Activated CD4-positive, alpha-beta T cell treated with anti-CD3 and anti-CD28 coated beads, Interleukin-2, amount 10 ng/mL, durations not matched to agents 7 days and 5 days (primary cell): ENCODE measurements around the gene MOCOS. TPM values are rescaled to one million over a fixed set of nuclear protein-coding genes. Genes with fewer than 3 reads are reported as not detected.
"Not testable (repeated sequence)": the region's sequence is repeated elsewhere in the genome, so short reads cannot be mapped to it uniquely, and the experiment has no call there.

Experiments
- CTCF ChIA-PET: fragments of 350-600 bp; sonication (Branson Sonifier 250); formaldehyde crosslinking; loops from one replicate; lab custom pipeline; 2021; ENCODE audit warnings: antibody characterized with exemption; lab: Charles Lee
- POLR2A ChIA-PET: fragments of 350-600 bp; sonication (Branson Sonifier 250); formaldehyde crosslinking; loops from one replicate; lab custom pipeline; 2021; ENCODE audit warnings: antibody characterized with exemption; lab: Charles Lee
- DNase-seq: peaks from one replicate; pipeline ENCODE4 v3.0.0-alpha.2; 2020
- H3K27ac Mint-ChIP-seq: one replicate; pipeline ENCODE4 v1.8.0; 2021; ENCODE audit warnings: mild to moderate bottlenecking, moderate library complexity, mixed read lengths
- H3K27me3 Mint-ChIP-seq: one replicate; pipeline ENCODE4 v1.8.0; 2021; ENCODE audit warnings: mixed read lengths
- H3K36me3 Mint-ChIP-seq: one replicate; pipeline ENCODE4 v1.8.0; 2021; ENCODE audit warnings: low read depth, mixed read lengths
- H3K4me1 Mint-ChIP-seq: one replicate; pipeline ENCODE4 v1.8.0; 2021; ENCODE audit warnings: mixed read lengths
- H3K4me3 Mint-ChIP-seq: one replicate; pipeline ENCODE4 v1.8.0; 2021; ENCODE audit warnings: mild to moderate bottlenecking, moderate library complexity, mixed read lengths
- H3K9me3 Mint-ChIP-seq: one replicate; pipeline ENCODE4 v1.8.0; 2021; ENCODE audit warnings: mixed read lengths
- total RNA-seq, 2 experiments: library from RNA; stranded (reverse); gene quantifications; one replicate each; pipeline ENCODE4 v1.2.3, GENCODE V29; 2021

Gene MOCOS
- total RNA-seq, 2 experiments from 2014 or later, result 0.05 to 0.17 TPM

GRCh38 chr18:36194600-36195315 is 7.5 kb downstream of the MOCOS start:
- Mint-ChIP-seq H3K27me3 (peaks cover 17% of the 10 kb centered on the region), H3K4me1 (no peaks in the 10 kb centered on the region), H3K9me3 (no peaks in the 10 kb centered on the region), H3K36me3 (no peaks in the 10 kb centered on the region), H3K27ac (no peak overlapping the region), H3K4me3 (no peak overlapping the region)
- no peak for DNase-seq
- ChIA-PET POLR2A (no interaction called here), CTCF (interaction anchor here (0.5 kb wide), 1 partner anchor 447 kb away, joined by 8 read pairs; no protein-coding TSS in a partner anchor)

GRCh38 chr18:36195427-36196122 is 8.3 kb downstream of the MOCOS start:
- DNase-seq, result no peak
- Mint-ChIP-seq H3K4me1 (no peaks in the 10 kb centered on the region), H3K27me3 (peaks cover 11% of the 10 kb centered on the region), H3K27ac (no peak overlapping the region), H3K36me3 (no peaks in the 10 kb centered on the region), H3K4me3 (no peak overlapping the region), H3K9me3 (no peaks in the 10 kb centered on the region)
- POLR2A ChIA-PET, result no interaction called here
- CTCF ChIA-PET, result interaction anchor here (1.3 kb wide), 1 partner anchor 15 kb away, joined by 4 read pairs; no protein-coding TSS in a partner anchor

- Mint-ChIP-seq H3K4me1 (no peaks in the 10 kb centered on the region), H3K9me3 (no peaks in the 10 kb centered on the region), H3K27me3 (peaks cover 9% of the 10 kb centered on the region), H3K4me3 (no peak overlapping the region), H3K27ac (no peak overlapping the region), H3K36me3 (no peaks in the 10 kb centered on the region)
- no peak for DNase-seq
- POLR2A ChIA-PET, result interaction anchor here (0.6 kb wide), 1 partner anchor 252 kb away, joined by 8 read pairs; no protein-coding TSS in a partner anchor
- CTCF ChIA-PET, result interaction anchor here (1.3 kb wide), 1 partner anchor 15 kb away, joined by 4 read pairs; no protein-coding TSS in a partner anchor
These were observed 9.1 kb downstream of the MOCOS start for GRCh38 chr18:36196238-36196995.

DNA sequence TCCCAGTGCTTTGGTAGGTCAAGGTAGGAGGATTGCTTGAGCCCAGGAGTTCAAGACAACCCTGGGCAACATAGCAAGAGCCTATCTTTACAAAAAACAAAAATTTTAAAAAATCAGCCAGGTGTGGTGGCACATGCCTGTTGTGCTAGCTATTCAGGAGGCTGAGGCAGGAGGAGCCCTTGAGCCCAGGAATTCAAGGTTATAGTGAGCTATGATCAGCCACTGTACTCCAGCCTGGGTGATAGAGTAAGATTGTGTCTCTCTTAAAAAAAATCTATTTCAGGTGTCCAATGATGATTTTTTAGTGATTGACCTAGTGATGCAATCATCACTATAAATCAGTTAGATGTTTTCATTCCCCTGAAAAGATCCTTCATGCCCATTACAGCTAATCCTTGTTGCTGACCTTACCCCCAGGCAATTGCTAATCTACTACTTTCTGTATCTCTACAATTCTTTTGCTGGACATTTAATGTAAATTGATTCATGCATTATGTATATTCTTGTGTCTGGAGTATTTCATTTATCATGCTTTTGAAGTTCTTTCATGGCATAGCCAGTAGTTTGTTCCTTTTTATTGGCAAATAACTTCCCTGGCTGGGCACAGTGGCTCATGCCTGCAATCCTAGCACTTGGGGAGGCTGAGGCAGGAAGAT is 10.3 kb downstream of the MOCOS start:
- Mint-ChIP-seq H3K27ac (no peak overlapping the region), H3K4me3 (no peak overlapping the region), H3K27me3 (peaks cover 5% of the 10 kb centered on the region), H3K9me3 (no peaks in the 10 kb centered on the region), H3K36me3 (no peaks in the 10 kb centered on the region), H3K4me1 (no peaks in the 10 kb centered on the region)
- ChIA-PET POLR2A (interaction anchor here (0.6 kb wide), 1 partner anchor 251 kb away, joined by 8 read pairs; no protein-coding TSS in a partner anchor), CTCF (interaction anchor here (1.2 kb wide), 1 partner anchor 12 kb away, joined by 3 read pairs; no protein-coding TSS in a partner anchor)
- DNase-seq, result no peak

GRCh38 chr18:36199691-36200295 is 12.5 kb downstream of the MOCOS start:
- CTCF ChIA-PET, result no interaction called here
- Mint-ChIP-seq H3K27ac (no peak overlapping the region), H3K9me3 (no peaks in the 10 kb centered on the region), H3K27me3 (peaks cover 5% of the 10 kb centered on the region), H3K4me1 (no peaks in the 10 kb centered on the region), H3K36me3 (no peaks in the 10 kb centered on the region), H3K4me3 (no peak overlapping the region)
- DNase-seq, result no peak
- POLR2A ChIA-PET, result no interaction called here

DNA sequence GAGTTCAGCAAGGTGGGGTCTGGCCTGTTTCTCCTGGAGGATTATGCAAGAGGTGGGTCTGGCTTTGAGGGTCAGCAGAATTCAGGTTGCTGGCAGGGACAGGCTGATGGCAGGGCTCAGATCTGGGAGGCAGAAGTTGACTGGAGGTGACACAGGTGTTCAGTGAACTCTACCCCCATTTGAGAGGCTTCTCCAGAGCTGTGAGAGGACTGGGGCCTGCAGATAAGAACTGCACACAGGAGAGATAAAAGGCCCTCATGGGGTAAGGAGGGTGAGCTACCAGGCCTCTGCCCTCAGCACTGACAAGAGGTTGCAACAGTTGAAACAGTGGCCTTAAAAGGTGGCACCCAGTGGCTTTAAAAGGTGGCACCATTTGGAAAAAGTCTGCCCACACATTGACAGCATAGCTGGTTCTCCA is 13.1 kb downstream of the MOCOS start:
- H3K27ac Mint-ChIP-seq, result no peak overlapping the region
- DNase-seq, result no peak
- H3K27me3 Mint-ChIP-seq, result peaks cover 5% of the 10 kb centered on the region
- POLR2A ChIA-PET, result no interaction called here
- no peaks in the 10 kb centered on the region for H3K4me1 Mint-ChIP-seq
- H3K4me3 Mint-ChIP-seq, result no peak overlapping the region
- CTCF ChIA-PET, result no interaction called here
- no peaks in the 10 kb centered on the region for H3K9me3 Mint-ChIP-seq
- no peaks in the 10 kb centered on the region for H3K36me3 Mint-ChIP-seq

DNA sequence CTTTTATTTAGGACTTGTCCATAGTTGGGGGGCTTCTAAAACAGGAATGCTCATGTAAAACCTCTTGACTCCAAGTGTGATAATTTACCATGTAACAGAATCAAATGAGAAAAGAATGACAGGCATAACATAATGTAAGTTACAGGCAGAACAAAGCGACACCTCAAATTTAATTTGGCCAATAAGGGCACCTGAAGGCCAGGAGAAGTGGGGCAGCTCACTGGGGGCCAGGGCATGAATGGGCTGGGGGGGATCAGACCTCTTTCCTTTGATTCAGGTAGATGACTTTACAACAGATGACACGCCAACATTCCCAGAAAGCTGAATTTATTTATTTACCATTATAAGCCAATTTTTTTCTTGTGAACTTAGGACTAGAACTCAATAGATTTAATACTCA is 14.5 kb downstream of the MOCOS start:
- Mint-ChIP-seq H3K27me3 (no peaks in the 10 kb centered on the region), H3K36me3 (no peaks in the 10 kb centered on the region), H3K4me3 (no peak overlapping the region), H3K4me1 (no peaks in the 10 kb centered on the region), H3K27ac (no peak overlapping the region), H3K9me3 (no peaks in the 10 kb centered on the region)
- DNase-seq, result no peak
- CTCF ChIA-PET, result interaction anchor here (1.0 kb wide), 1 partner anchor 27 kb away, joined by 6 read pairs; no protein-coding TSS in a partner anchor
- POLR2A ChIA-PET, result no interaction called here

DNA sequence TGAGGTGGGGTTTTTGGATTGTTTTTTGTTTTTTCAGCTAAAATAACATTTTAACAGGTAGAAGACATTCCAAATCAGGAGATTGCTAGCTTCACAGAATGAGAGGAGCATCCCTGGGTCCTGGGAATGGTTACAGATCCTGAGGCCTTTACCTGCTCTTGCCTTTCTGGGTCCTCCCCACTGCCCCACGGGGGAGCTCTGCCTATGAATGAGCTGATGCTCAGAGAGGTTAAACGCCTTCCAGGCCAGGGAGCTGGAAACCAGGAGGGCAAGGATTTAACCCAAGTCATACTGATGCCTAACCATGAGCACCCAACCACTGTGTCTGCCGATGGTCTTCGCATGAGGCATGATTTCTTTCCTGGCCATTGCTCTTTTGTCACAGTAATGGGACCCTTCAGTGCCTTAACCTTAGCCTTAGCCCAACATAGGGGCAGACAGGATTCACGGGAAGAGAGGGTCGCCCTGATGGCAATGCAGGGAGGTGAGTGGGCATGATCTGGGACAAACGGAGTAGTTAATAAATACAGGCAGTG is 16.1 kb downstream of the MOCOS start:
- CTCF ChIA-PET, result no interaction called here
- H3K4me3 Mint-ChIP-seq, result no peak overlapping the region
- peaks cover 4% of the 10 kb centered on the region for H3K27me3 Mint-ChIP-seq
- H3K36me3 Mint-ChIP-seq, result no peaks in the 10 kb centered on the region
- H3K27ac Mint-ChIP-seq, result no peak overlapping the region
- POLR2A ChIA-PET, result no interaction called here
- no peaks in the 10 kb centered on the region for H3K4me1 Mint-ChIP-seq
- no peaks in the 10 kb centered on the region for H3K9me3 Mint-ChIP-seq
- DNase-seq, result no peak

GRCh38 chr18:36205166-36205565 is 17.9 kb downstream of the MOCOS start:
- Mint-ChIP-seq H3K4me1 (no peaks in the 10 kb centered on the region), H3K27ac (no peak overlapping the region), H3K9me3 (no peaks in the 10 kb centered on the region), H3K36me3 (no peaks in the 10 kb centered on the region), H3K4me3 (no peak overlapping the region), H3K27me3 (peaks cover 10% of the 10 kb centered on the region)
- CTCF ChIA-PET, result no interaction called here
- POLR2A ChIA-PET, result no interaction called here
- DNase-seq, result no peak

- POLR2A ChIA-PET, result no interaction called here
- DNase-seq, result no peak
- H3K9me3 Mint-ChIP-seq, result no peaks in the 10 kb centered on the region
These were observed 20.0 kb downstream of the MOCOS start for GRCh38 chr18:36207303-36207702.

GRCh38 chr18:36207969-36208368 is 20.7 kb downstream of the MOCOS start:
- peaks cover 10% of the 10 kb centered on the region for H3K27me3 Mint-ChIP-seq
- H3K36me3 Mint-ChIP-seq, CTCF ChIA-PET, POLR2A ChIA-PET, H3K4me1 Mint-ChIP-seq, H3K9me3 Mint-ChIP-seq, H3K4me3 Mint-ChIP-seq, H3K27ac Mint-ChIP-seq, DNase-seq: not testable (repeated sequence)

More at GRCh38 chr18:36207303-36207702, 20.0 kb downstream of the MOCOS start:
- no peaks in the 10 kb centered on the region for H3K4me1 Mint-ChIP-seq
- H3K4me3 Mint-ChIP-seq, result no peak overlapping the region
- H3K27me3 Mint-ChIP-seq, result peaks cover 10% of the 10 kb centered on the region
- no peak overlapping the region for H3K27ac Mint-ChIP-seq
- CTCF ChIA-PET, result no interaction called here
- H3K36me3 Mint-ChIP-seq, result no peaks in the 10 kb centered on the region

GRCh38 chr18:36211612-36212065 is 24.3 kb downstream of the MOCOS start:
- no peak for DNase-seq
- no peak overlapping the region for H3K27ac Mint-ChIP-seq
- H3K4me1 Mint-ChIP-seq, result no peaks in the 10 kb centered on the region
- no peaks in the 10 kb centered on the region for H3K9me3 Mint-ChIP-seq
- H3K27me3 Mint-ChIP-seq, result peaks cover 10% of the 10 kb centered on the region
- ChIA-PET CTCF (no interaction called here), POLR2A (no interaction called here)
- no peak overlapping the region for H3K4me3 Mint-ChIP-seq
- no peaks in the 10 kb centered on the region for H3K36me3 Mint-ChIP-seq
